ENCODE results near the gene FAM13A.

GRCh38 chr4:88868510-88868909 is 188.5 kb downstream of the FAM13A start:
- TF ChIP-seq CTCF (IDR thresholded peaks at IDR 0.05; ENCODE audit: poor library complexity, severe bottlenecking) (no peak), EZH2 (IDR thresholded peaks at IDR 0.05; ENCODE audit: borderline replicate concordance, insufficient read depth, low read length, poor library complexity, severe bottlenecking) (no peak), MXI1 (conservative IDR thresholded peaks at IDR 0.05; ENCODE audit: poor library complexity, severe bottlenecking) (no peak), POLR2AphosphoS5 (IDR thresholded peaks at IDR 0.05) (no peak), EP300 (conservative IDR thresholded peaks at IDR 0.05; ENCODE audit: poor library complexity, severe bottlenecking) (no peak), SMC3 (conservative IDR thresholded peaks at IDR 0.05; ENCODE audit: poor library complexity) (no peak), TAF1 (IDR thresholded peaks at IDR 0.05; ENCODE audit: low read depth) (no peak)
- TF ChIP-seq, protein P1, sequence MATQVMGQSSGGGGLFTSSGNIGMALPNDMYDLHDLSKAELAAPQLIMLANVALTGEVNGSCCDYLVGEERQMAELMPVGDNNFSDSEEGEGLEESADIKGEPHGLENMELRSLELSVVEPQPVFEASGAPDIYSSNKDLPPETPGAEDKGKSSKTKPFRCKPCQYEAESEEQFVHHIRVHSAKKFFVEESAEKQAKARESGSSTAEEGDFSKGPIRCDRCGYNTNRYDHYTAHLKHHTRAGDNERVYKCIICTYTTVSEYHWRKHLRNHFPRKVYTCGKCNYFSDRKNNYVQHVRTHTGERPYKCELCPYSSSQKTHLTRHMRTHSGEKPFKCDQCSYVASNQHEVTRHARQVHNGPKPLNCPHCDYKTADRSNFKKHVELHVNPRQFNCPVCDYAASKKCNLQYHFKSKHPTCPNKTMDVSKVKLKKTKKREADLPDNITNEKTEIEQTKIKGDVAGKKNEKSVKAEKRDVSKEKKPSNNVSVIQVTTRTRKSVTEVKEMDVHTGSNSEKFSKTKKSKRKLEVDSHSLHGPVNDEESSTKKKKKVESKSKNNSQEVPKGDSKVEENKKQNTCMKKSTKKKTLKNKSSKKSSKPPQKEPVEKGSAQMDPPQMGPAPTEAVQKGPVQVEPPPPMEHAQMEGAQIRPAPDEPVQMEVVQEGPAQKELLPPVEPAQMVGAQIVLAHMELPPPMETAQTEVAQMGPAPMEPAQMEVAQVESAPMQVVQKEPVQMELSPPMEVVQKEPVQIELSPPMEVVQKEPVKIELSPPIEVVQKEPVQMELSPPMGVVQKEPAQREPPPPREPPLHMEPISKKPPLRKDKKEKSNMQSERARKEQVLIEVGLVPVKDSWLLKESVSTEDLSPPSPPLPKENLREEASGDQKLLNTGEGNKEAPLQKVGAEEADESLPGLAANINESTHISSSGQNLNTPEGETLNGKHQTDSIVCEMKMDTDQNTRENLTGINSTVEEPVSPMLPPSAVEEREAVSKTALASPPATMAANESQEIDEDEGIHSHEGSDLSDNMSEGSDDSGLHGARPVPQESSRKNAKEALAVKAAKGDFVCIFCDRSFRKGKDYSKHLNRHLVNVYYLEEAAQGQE (IDR thresholded peaks at IDR 0.05; ENCODE audit: borderline replicate concordance) = no peak
